Transverse colon (tissue), 4 donors: ENCODE measurements around the gene RXFP2. TPM values are rescaled to one million over a fixed set of nuclear protein-coding genes. Genes with fewer than 3 reads are reported as not detected.

Experiments used
- DNase-seq: peaks from one replicate; pipeline ENCODE4 v3.0.0-alpha.2; 2019
- H3K27ac ChIP-seq, 4 donors: fragments of 200-600 bp; sonication (generic); 2 replicates each; pipeline ENCODE4 v1.5.1; 2016 to 2018; ENCODE audit warnings: inconsistent platforms in 4 of 4
- H3K27me3 ChIP-seq: fragments of 200-600 bp; sonication (generic); 2 replicates; pipeline ENCODE4 v1.5.1; 2017; ENCODE audit warnings: inconsistent platforms
- H3K36me3 ChIP-seq, 4 donors: fragments of 200-600 bp; sonication (generic); 2 replicates each; pipeline ENCODE4 v1.5.1; 2017 to 2019; ENCODE audit warnings: inconsistent platforms in 4 of 4
- H3K4me1 ChIP-seq, 4 donors: fragments of 200-600 bp; sonication (generic); 2 replicates each; pipeline ENCODE4 v1.5.1; 2017 to 2020; ENCODE audit warnings: inconsistent platforms in 4 of 4
- H3K4me3 ChIP-seq, 4 donors: fragments of 200-600 bp; sonication (generic); 1 replicate in 1 of 4; 2 replicates in 3 of 4; pipeline versions ENCODE4 v1.5.1 to v1.6.1; 2017 to 2019; ENCODE audit warnings: inconsistent platforms in 4 of 4
- H3K9me3 ChIP-seq, 2 donors: fragments of 200-600 bp; sonication (generic); 2 replicates each; pipeline ENCODE4 v1.5.1; 2017 to 2019; ENCODE audit warnings: inconsistent platforms in 2 of 2
- EP300 ChIP-seq: sonication (generic); formaldehyde crosslinking; IDR thresholded peaks from one replicate; pipeline ENCODE4 v1.6.1; 2017; ENCODE audit warnings: antibody characterized with exemption, low read depth
- POLR2A ChIP-seq: fragments of 450-650 bp; IDR thresholded peaks from one replicate; pipeline ENCODE4 v1.6.1; 2016; ENCODE audit warnings: antibody characterized with exemption, mild to moderate bottlenecking, moderate library complexity
- POLR2AphosphoS5 ChIP-seq, 3 donors: sonication (generic); formaldehyde crosslinking; IDR thresholded peaks; one replicate each; pipeline ENCODE4 v1.6.1; 2016; ENCODE audit warnings: antibody characterized with exemption in 3 of 3
- WGBS, 2 donors: methylation state at CpG; one replicate each; pipeline ENCODE4 v1.1.5; 2018; ENCODE audit warnings: low coverage in 1 of 2; 5-methylcytosine and 5-hydroxymethylcytosine counted together
- in situ Hi-C, 4 donors: fragments of 200-750 bp; cut with MboI; loops; one replicate each; pipeline versions ENCODE4 v1.15.0 to v1.15.1; 2017; ENCODE audit warnings: low sequenced_read_pairs in 3 of 4, low pct_ligation_motif_present in 1 of 4, low pct_unique_long_range_greater_than_20kb in 1 of 4
- intact Hi-C: fragments of 100-400 bp; cut with DNase I; formaldehyde crosslinking; loops from one replicate; pipeline ENCODE4 v1.15.1; 2023; ENCODE audit warnings: low total_unique reads
- total RNA-seq, 4 donors: library from RNA; depleted of rRNA; stranded (reverse); fragments of >200 nt; gene quantifications; one replicate each; pipeline ENCODE4 v1.1.0, GENCODE V29; 2016
- TF ChIP-seq, protein P1 (sequence below), 5 experiments: fragments of 200-600 bp in 3 of 5; fragments of 450-650 bp in 2 of 5; sonication (generic) in 3 of 5; IDR thresholded peaks; 1 replicate in 2 of 5; 2 replicates in 3 of 5; pipeline ENCODE4 v1.5.1; 2016 to 2017; ENCODE audit warnings: antibody characterized with exemption in 5 of 5, inconsistent platforms in 3 of 5, mild to moderate bottlenecking in 2 of 5, moderate library complexity in 1 of 5

RXFP2 gene
- total RNA-seq, 4 donors from 2014 or later: not detected

DNA sequence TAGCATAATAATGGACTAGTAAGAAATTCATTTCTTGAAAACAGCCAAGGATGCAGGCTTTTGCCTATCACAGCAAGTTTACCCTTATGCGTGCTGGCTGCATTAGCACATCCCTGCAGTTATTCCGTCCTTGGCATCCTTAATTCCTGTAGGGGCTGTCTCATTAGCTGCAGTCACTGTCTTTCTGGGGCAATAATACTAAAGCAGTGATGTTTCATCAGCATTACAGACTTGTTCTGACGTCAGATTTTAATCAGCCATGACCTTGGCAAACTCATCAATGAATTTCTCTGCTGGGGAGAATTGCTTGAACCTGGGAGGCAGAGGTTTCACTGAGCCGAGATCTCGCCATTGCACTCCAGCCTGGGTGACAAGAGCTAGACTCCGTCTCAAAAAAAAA lies 103.7 kb downstream of the RXFP2 start:
- Histone ChIP-seq H3K27ac (no peak overlapping the region), H3K9me3 (no peaks in the 10 kb centered on the region), H3K36me3 (no peaks in the 10 kb centered on the region), H3K4me3 (no peak overlapping the region), H3K27me3 (peaks cover 29% of the 10 kb centered on the region), H3K4me1 (peaks cover 3 to 10% (median 6%) of the 10 kb centered on the region in 4 donors)
- DNase-seq: no peak
- in situ Hi-C loops (no loop called here), intact Hi-C loops (no loop called here)
- TF ChIP-seq POLR2A (no peak), EP300 (no peak), POLR2AphosphoS5 (IDR thresholded peaks at IDR 0.05) (no peak)
- TF ChIP-seq, protein P1, sequence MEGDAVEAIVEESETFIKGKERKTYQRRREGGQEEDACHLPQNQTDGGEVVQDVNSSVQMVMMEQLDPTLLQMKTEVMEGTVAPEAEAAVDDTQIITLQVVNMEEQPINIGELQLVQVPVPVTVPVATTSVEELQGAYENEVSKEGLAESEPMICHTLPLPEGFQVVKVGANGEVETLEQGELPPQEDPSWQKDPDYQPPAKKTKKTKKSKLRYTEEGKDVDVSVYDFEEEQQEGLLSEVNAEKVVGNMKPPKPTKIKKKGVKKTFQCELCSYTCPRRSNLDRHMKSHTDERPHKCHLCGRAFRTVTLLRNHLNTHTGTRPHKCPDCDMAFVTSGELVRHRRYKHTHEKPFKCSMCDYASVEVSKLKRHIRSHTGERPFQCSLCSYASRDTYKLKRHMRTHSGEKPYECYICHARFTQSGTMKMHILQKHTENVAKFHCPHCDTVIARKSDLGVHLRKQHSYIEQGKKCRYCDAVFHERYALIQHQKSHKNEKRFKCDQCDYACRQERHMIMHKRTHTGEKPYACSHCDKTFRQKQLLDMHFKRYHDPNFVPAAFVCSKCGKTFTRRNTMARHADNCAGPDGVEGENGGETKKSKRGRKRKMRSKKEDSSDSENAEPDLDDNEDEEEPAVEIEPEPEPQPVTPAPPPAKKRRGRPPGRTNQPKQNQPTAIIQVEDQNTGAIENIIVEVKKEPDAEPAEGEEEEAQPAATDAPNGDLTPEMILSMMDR (IDR thresholded peaks at IDR 0.05): no peak
- 78 to 90% methylated on average over 3 to 6 of the region's 6 CpGs for WGBS, 2 donors

DNA sequence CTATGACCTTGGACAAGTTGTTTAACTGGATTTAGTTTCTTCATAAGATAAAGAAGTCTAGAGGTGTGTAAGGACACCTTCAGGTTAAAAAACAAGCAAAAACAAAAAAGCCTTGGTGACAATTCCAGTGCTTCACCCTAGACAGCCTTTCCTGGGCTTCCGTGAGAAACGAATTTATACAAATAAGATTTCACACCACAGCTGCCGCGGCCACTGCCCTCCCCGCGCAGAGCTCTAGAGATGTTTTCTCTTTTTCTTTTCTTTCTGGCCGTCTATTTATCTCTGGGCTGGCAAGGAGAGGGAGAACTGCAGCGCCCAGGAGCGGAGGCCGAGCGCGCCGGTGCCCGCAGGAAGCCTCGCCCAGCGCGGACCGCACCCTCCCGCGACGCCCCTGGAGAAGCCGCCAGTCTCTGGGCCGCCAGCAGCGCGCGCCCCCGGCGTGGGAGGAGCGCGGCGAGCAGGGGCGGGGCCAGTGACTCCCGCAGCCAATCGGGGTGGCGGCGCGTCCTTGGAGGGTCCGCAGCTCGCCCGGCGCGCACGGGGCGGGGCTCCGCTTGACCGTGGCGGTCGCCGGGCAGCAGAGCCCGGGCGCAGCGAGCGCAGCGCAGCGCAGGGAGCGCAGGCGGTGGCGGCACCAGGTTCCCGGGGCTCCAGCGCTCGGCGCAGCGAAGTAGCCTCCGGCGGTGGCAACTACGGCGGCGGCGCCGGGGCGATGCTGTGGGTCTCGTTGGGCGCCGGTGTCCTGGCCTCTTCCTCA lies 107.0 kb downstream of the RXFP2 start:
- TF ChIP-seq, protein P1 (IDR thresholded peaks at IDR 0.05): no peak
- TF ChIP-seq POLR2A (no peak), POLR2AphosphoS5 (IDR thresholded peaks at IDR 0.05) (no peak), EP300 (no peak)
- H3K36me3 ChIP-seq: no peaks in the 10 kb centered on the region
- in situ Hi-C loops (no loop called here), intact Hi-C loops (no loop called here)
- 0% methylated on average over 9 to 23 of the region's 74 CpGs for WGBS, 2 donors
- H3K4me3 ChIP-seq: peak overlapping the region; percentile 53 to 76 (median 66)
- no peaks in the 10 kb centered on the region for H3K9me3 ChIP-seq
- peaks cover 3 to 10% (median 6%) of the 10 kb centered on the region in 4 donors for H3K4me1 ChIP-seq
- peak; percentile 83 for DNase-seq
- peak overlapping the region; percentile 56 to 78 (median 56) for H3K27ac ChIP-seq
- H3K27me3 ChIP-seq: peaks cover 33% of the 10 kb centered on the region

DNA sequence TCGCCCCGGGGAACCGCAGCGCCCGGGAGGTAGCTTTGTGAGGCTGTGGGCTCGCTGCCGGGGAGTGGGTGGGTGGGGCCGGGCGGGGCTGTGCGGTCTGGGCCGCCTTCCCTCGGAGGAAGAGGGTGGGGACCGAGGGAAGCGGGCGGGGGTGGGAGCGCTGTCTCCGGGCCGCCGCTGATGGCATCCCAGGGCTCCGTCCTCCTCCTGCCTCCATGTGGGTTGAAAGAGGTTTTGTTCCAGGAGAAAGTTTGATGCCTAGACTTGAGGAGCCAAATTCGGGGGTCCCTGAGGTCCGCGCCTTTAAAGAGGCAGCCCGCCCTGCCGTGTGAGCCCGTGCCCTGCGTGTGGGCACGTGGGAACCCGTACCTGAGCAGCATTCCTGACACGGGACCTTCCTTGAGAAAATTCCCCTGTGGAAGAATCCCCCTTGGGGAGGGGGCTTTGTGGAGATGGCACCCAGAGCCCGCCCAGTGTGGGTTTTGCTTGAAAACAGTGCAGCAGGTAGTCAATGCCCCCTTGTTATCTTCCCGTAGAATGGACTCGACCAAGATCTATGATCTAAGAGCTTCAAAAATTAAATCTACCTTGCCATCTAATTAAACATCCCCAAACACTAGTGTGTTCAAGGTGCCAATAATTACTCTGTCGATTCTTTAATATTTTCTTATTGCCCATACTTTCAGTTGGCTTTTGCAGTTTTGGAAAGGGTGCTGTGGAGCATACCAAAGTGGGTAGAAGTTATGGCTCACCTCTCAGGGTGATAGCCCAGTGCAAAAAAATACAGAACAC lies 107.8 kb downstream of the RXFP2 start:
- in situ Hi-C loops (no loop called here), intact Hi-C loops (no loop called here)
- H3K27me3 ChIP-seq: peaks cover 30% of the 10 kb centered on the region
- H3K4me1 ChIP-seq: peaks cover 3 to 10% (median 6%) of the 10 kb centered on the region in 4 donors
- peak overlapping the region; percentile 56 to 78 (median 56) for H3K27ac ChIP-seq
- H3K36me3 ChIP-seq: no peaks in the 10 kb centered on the region
- TF ChIP-seq POLR2AphosphoS5 (IDR thresholded peaks at IDR 0.05) (no peak), EP300 (no peak), POLR2A (no peak)
- TF ChIP-seq, protein P1 (IDR thresholded peaks at IDR 0.05): no peak
- DNase-seq: no peak
- peak overlapping the region; percentile 53 to 76 (median 66) for H3K4me3 ChIP-seq
- WGBS, 2 donors: 18% methylated on average over 13 of the region's 34 CpGs; no CpG with 5 or more reads in 1 of the 2 donors
- no peaks in the 10 kb centered on the region for H3K9me3 ChIP-seq

DNA sequence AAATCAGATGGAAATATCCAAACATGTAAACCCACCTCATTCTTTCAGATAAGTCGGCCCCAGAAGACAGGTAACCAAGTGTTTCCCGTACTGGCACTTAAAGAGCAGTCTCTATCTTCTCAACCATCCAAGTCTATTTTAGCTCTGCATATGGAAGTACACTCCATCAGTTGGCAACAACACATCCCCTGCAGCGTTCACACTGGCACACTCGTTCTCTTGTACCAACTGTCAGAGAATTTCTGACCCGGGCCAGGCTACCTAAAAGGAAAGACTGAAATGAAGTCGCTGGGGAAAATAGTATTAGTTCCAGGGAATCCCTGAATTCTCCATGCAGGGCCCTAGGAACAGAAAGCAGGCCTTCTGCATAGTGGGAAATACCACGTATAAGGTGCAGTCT lies 109.3 kb downstream of the RXFP2 start:
- in situ Hi-C loops: no loop called here
- intact Hi-C loops: no loop called here
- Histone ChIP-seq H3K9me3 (no peaks in the 10 kb centered on the region), H3K4me3 (no peak overlapping the region), H3K36me3 (no peaks in the 10 kb centered on the region), H3K4me1 (peaks cover 3 to 10% (median 6%) of the 10 kb centered on the region in 4 donors), H3K27me3 (peaks cover 23% of the 10 kb centered on the region), H3K27ac (no peak overlapping the region)
- no peak for DNase-seq
- WGBS, 2 donors: 77 to 84% methylated on average over 5 to 7 of the region's 7 CpGs
- no peak for TF ChIP-seq POLR2AphosphoS5 (IDR thresholded peaks at IDR 0.05)
- no peak for TF ChIP-seq EP300
- TF ChIP-seq, protein P1 (IDR thresholded peaks at IDR 0.05): no peak
- no peak for TF ChIP-seq POLR2A
